Kidney (tissue), 14 donors: ENCODE data around the gene PGLYRP1. TPM values are rescaled to one million over a fixed set of nuclear protein-coding genes. Genes with fewer than 3 reads are reported as not detected.

Experiments
- DNase-seq, 5 donors: peaks; one replicate each; pipeline ENCODE4 v3.0.0-alpha.2; 2013 to 2020
- FAIRE-seq: peaks from 2 replicates; lab custom pipeline; 2012; peaks lifted over from hg19 to GRCh38; lab: Jason Lieb, UNC
- H3K27ac ChIP-seq, 2 donors: one replicate each; pipeline ENCODE4 v1.7.0; 2013; ENCODE audit warnings: low read depth in 2 of 2, low read length in 2 of 2, inconsistent platforms in 1 of 2
- H3K27me3 ChIP-seq: one replicate; pipeline ENCODE4 v1.7.1; 2013; ENCODE audit warnings: low read length, inconsistent platforms; ENCODE audit not compliant: control insufficient read depth, insufficient read depth
- H3K36me3 ChIP-seq, 3 donors: one replicate each; pipeline versions ENCODE4 v1.7.0 to v1.7.1; 2013; ENCODE audit warnings: low read length in 3 of 3, control low read depth in 1 of 3, inconsistent platforms in 1 of 3; ENCODE audit not compliant: insufficient read depth in 3 of 3, control insufficient read depth in 2 of 3
- H3K4me1 ChIP-seq, 3 donors: one replicate each; pipeline versions ENCODE4 v1.7.0 to v1.7.1; 2013; ENCODE audit warnings: low read length in 3 of 3, inconsistent platforms in 1 of 3, low read depth in 1 of 3; ENCODE audit not compliant: control insufficient read depth in 2 of 3, insufficient read depth in 2 of 3
- H3K4me3 ChIP-seq, 3 donors: one replicate each; pipeline versions ENCODE4 v1.7.0 to v1.8.1; 2013; ENCODE audit warnings: low read length in 3 of 3, control low read depth in 1 of 3, inconsistent platforms in 1 of 3
- H3K9ac ChIP-seq, 3 donors: one replicate each; pipeline versions ENCODE4 v1.7.0 to v1.7.1; 2013; ENCODE audit warnings: low read length in 3 of 3, control low read depth in 1 of 3, inconsistent platforms in 1 of 3
- H3K9me3 ChIP-seq, 3 donors: one replicate each; pipeline versions ENCODE4 v1.7.0 to v1.7.1; 2013; ENCODE audit warnings: low read length in 3 of 3, control low read depth in 1 of 3, inconsistent platforms in 1 of 3; ENCODE audit not compliant: control insufficient read depth in 2 of 3, insufficient read depth in 1 of 3
- CTCF ChIP-seq: IDR thresholded peaks from 3 replicates; pipeline ENCODE4 v1.5.1; 2012; ENCODE audit warnings: mild to moderate bottlenecking, moderate library complexity, borderline replicate concordance; ENCODE audit not compliant: insufficient read depth; ENCODE audit errors: extremely low read depth
- intact Hi-C: fragments of 100-400 bp; cut with DNase I; formaldehyde crosslinking; loops from one replicate; pipeline ENCODE4 v1.11.1; 2022
- polyA plus RNA-seq: library from polyadenylated mRNA; stranded (reverse); fragments of 350-450 nt; fragmentation: Illumina TruSeq; extraction: RNeasy Lipid Tissue Mini Kit (QIAGEN cat#74804); gene quantifications from one replicate; pipeline ENCODE4 v1.2.3, GENCODE V29; 2014; ENCODE audit warnings: low read depth, low replicate concordance; ENCODE audit not compliant: insufficient read depth
- total RNA-seq: library from RNA; stranded (reverse); fragmentation: NEBNext Ultra II Directional; extraction: Animal tissue kit (Norgen Biotek cat#: 25700); gene quantifications from one replicate; pipeline ENCODE4 v1.2.1, GENCODE V29; 2021
- donor health status: control.
- donor health status: control.
- donor health status: control.
- donor health status: control.
- donor health status: control.
- donor health status: DM: yes; HTN: yes; CAD: no.
- donor health status: Normal renal cell carcinoma (clear cell type).

Gene PGLYRP1
- total and polyA plus RNA-seq, 2 donors from 2014 or later = not detected

- DNase-seq = no peak
- H3K4me3 ChIP-seq = no peak overlapping the region
- no peak overlapping the region for H3K27ac ChIP-seq
- no peaks in the 10 kb centered on the region for H3K4me1 ChIP-seq
- no peak for FAIRE-seq
- H3K36me3 ChIP-seq = no peaks in the 10 kb centered on the region
- intact Hi-C loops = no loop called here
- H3K27me3 ChIP-seq = peaks cover 25% of the 10 kb centered on the region
- H3K9me3 ChIP-seq = no peaks in the 10 kb centered on the region
- TF ChIP-seq CTCF = no peak
- no peak overlapping the region for H3K9ac ChIP-seq
These were observed 47.4 kb downstream of the PGLYRP1 start for GRCh38 chr19:45975306-45976070.

- peak within 1 kb of the TSS; percentile 30 to 42 (median 35) for H3K4me3 ChIP-seq
- no peaks in the 10 kb centered on the region for H3K4me1 ChIP-seq
- no peaks in the 10 kb centered on the region for H3K36me3 ChIP-seq
- H3K9me3 ChIP-seq = no peaks in the 10 kb centered on the region
- DNase-seq (peak; percentile 56 to 91 (median 74)), FAIRE-seq (no peak)
- H3K9ac ChIP-seq = peak within 1 kb of the TSS in 1 of 3 donors; percentile 23
- no peak for TF ChIP-seq CTCF
- H3K27ac ChIP-seq = peak within 1 kb of the TSS in 1 of 2 donors; percentile 84
- peaks cover 25% of the 10 kb centered on the region for H3K27me3 ChIP-seq
- intact Hi-C loops = no loop called here
These were observed 49.1 kb downstream of the PGLYRP1 start, which contains the start of gene NOVA2 for GRCh38 chr19:45973553-45974338. NOVA2 (minus strand) TSS chr19:45973865; CDS start chr19:45973351, 514 bp downstream.

GRCh38 chr19:45972947-45973540 lies 49.8 kb downstream of the PGLYRP1 start:
- peaks cover 25% of the 10 kb centered on the region for H3K27me3 ChIP-seq
- H3K4me3 ChIP-seq = peak overlapping the region in 2 of 3 donors; percentile 35 to 42
- H3K27ac ChIP-seq = peak overlapping the region in 1 of 2 donors; percentile 60
- no peak overlapping the region for H3K9ac ChIP-seq
- H3K4me1 ChIP-seq = no peaks in the 10 kb centered on the region
- DNase-seq (peak in 2 of 5 donors; percentile 26 to 51), FAIRE-seq (no peak)
- no peaks in the 10 kb centered on the region for H3K9me3 ChIP-seq
- H3K36me3 ChIP-seq = no peaks in the 10 kb centered on the region
- intact Hi-C loops = no loop called here
- TF ChIP-seq CTCF = no peak
